ENCODE results near the gene SERPINA6.

DNA sequence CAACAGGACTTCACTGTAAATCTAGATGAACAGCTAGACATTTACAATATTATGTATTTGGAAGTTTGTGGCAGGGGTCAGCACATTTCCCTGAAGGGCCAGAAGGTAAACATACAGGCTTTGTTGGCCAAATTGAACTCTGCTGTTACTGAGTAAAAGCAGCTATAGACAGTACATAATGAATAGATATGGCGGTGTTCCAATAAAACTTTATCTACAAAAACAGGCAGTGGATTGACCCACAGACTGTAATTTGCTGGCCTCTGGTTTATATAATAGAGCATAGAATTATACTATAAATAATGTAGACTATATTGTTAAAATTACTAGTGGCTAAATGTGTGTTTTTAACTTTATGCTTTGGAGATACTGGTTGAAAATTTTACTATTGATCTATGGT is 55.8 kb downstream of the SERPINA6 start:
- no peak for TF ChIP-seq CTCF (conservative IDR thresholded peaks at IDR 0.05)
- TF ChIP-seq EZH2 (IDR thresholded peaks at IDR 0.05; ENCODE audit: low read depth): no peak

Data from PC-9 (cell line).